Measurements from ENCODE around the gene ATXN1. TPM values are rescaled to one million over a fixed set of nuclear protein-coding genes. Genes with fewer than 3 reads are reported as not detected.

The ATXN1 gene
- total and polyA plus RNA-seq, 2 of the 8 experiments (the other 6 are each of a cell fraction or from before 2014, with no cell fraction given) = 1.6 to 4.0 TPM

DNA sequence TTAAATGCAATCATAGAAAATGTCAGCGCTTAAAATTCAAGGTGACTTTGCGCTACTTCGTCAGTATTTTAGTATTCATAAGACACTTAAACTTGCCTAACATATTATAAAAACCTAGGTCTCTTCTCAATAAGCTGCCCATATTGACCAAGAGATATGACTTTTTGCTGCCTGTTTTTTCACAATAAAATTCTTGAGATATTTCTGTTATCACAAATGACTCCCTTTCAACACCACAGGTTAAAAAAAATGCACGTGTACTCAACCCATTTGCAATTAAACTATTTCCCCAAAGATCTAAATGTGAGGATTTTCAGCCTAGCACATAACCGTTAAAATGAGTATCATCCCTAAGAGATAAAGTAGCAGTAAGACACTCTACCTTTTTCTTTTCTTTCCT, 10.7 kb downstream of the ATXN1 start:
- Histone ChIP-seq H3K9me3 (ENCODE audit: insufficient read depth in 2 of 2, low read depth in 1 of 2, low read length in 1 of 2) (no peaks in the 10 kb centered on the region), H3K27me3 (replicated peaks in 1 of 4; ENCODE audit: control insufficient read depth in 3 of 4, extremely low read depth in 1 of 4, insufficient read depth in 3 of 4, low read length in 3 of 4) (no peaks in the 10 kb centered on the region), H3K79me2 (ENCODE audit: control insufficient read depth in 1 of 2, insufficient read depth in 2 of 2, low read length in 2 of 2) (no peaks in the 10 kb centered on the region), H2AK5ac (ENCODE audit: low read depth, low read length) (no peak overlapping the region), H3K4me2 (ENCODE audit: insufficient read depth in 1 of 2, low read depth in 2 of 2, low read length in 2 of 2) (no peak overlapping the region), H4K8ac (ENCODE audit: extremely low read depth, insufficient read depth, low read length) (no peak overlapping the region), H2BK120ac (replicated peaks; ENCODE audit: low read depth, low read length) (no peak overlapping the region), H3K18ac (ENCODE audit: extremely low read depth, low read length) (no peak overlapping the region), H3K4me3 (ENCODE audit: extremely low read depth in 1 of 4, insufficient read depth in 2 of 4, low read depth in 3 of 4, low read length in 4 of 4) (no peak overlapping the region), H2AFZ (ENCODE audit: low read length) (no peak overlapping the region), H3K79me1 (ENCODE audit: low read depth, low read length) (no peaks in the 10 kb centered on the region), H2BK5ac (ENCODE audit: low read depth, low read length) (no peak overlapping the region), H3K27ac (ENCODE audit: low read depth, low read length) (no peak overlapping the region), H3K4ac (replicated peaks; ENCODE audit: insufficient read length, low read depth, low read length) (no peak overlapping the region), H4K20me1 (replicated peaks in 1 of 2; ENCODE audit: control insufficient read depth in 1 of 2, insufficient read depth in 2 of 2, low read length in 2 of 2) (no peaks in the 10 kb centered on the region), H3K14ac (ENCODE audit: insufficient read length) (no peak overlapping the region), H2BK12ac (ENCODE audit: low read depth, low read length) (no peak overlapping the region), H3K23me2 (ENCODE audit: low read depth, low read length) (no peaks in the 10 kb centered on the region; the same call in 1 of the 2 replicates), H3K23ac (ENCODE audit: insufficient read length) (no peak overlapping the region), H2BK15ac (ENCODE audit: low read length) (no peak overlapping the region), H2BK20ac (ENCODE audit: low read length) (no peak overlapping the region), H3K9ac (replicated peaks in 1 of 4; ENCODE audit: extremely low read depth in 1 of 4, low read depth in 3 of 4, low read length in 3 of 4) (no peak overlapping the region), H4K91ac (replicated peaks; ENCODE audit: insufficient read length, low read length) (no peak overlapping the region), H3K36me3 (ENCODE audit: control insufficient read depth in 2 of 4, insufficient read depth in 4 of 4, low read length in 3 of 4) (no peaks in the 10 kb centered on the region), H3K56ac (replicated peaks; ENCODE audit: insufficient read length, low read depth, low read length) (no peak overlapping the region), H3K4me1 (replicated peaks in 1 of 4; ENCODE audit: control insufficient read depth in 3 of 4, insufficient read depth in 4 of 4, low read length in 3 of 4) (no peaks in the 10 kb centered on the region; a peak in 1 of 7 replicates), H4K5ac (ENCODE audit: insufficient read length, low read depth, low read length) (no peak overlapping the region)
- WGBS, 2 experiments (ENCODE audit: extremely low coverage in 1 of 2, insufficient coverage in 1 of 2, insufficient read length in 1 of 2, insufficient replicate concordance in 2 of 2, low coverage in 1 of 2, low lambda C conversion rate in 2 of 2, missing lambda C conversion rate in 1 of 2) = 92% methylated on average over 5 of the region's 5 CpGs; no CpG with 5 or more reads in 1 of the 2 experiments
- ChIA-PET CTCF (ENCODE audit: partially characterized antibody) (interaction anchor here (1.4 to 2.2 kb wide), 3 partner anchors 11 to 35 kb away, joined by 3 to 16 read pairs (median 7); partner anchors contain the start of gene ATXN1), POLR2A (ENCODE audit: partially characterized antibody) (interaction anchor here (1.2 kb wide), 1 partner anchor 11 kb away, joined by 3 read pairs; no protein-coding TSS in a partner anchor)
- DNase-seq (ENCODE audit: low read depth in 1 of 2, low spot score in 2 of 2) (no peak), FAIRE-seq (no peak)
- no peak for TF ChIP-seq CTBP2 (IDR thresholded peaks at IDR 0.05; ENCODE audit: borderline replicate concordance, insufficient read depth, insufficient read length, low read length)
- TF ChIP-seq GTF2F1 (IDR thresholded peaks at IDR 0.05; ENCODE audit: borderline replicate concordance, low read depth, low read length) = no peak
- TF ChIP-seq RXRA (IDR thresholded peaks at IDR 0.05; ENCODE audit: insufficient read depth, low read depth, low read length) = no peak
- no peak for TF ChIP-seq BRCA1 (IDR thresholded peaks at IDR 0.05; ENCODE audit: low read depth, low read length)
- TF ChIP-seq NANOG (IDR thresholded peaks at IDR 0.05; ENCODE audit: insufficient read depth, low read depth, low read length, poor library complexity, severe bottlenecking) = no peak
- no peak for TF ChIP-seq RFX5 (IDR thresholded peaks at IDR 0.05; ENCODE audit: borderline replicate concordance, low read depth, low read length)
- TF ChIP-seq BACH1 (IDR thresholded peaks at IDR 0.05; ENCODE audit: low read length) = no peak
- no peak for TF ChIP-seq CREB1 (IDR thresholded peaks at IDR 0.05)
- no peak for TF ChIP-seq ZNF274 (IDR thresholded peaks at IDR 0.05; ENCODE audit: borderline replicate concordance, extremely low read depth, low read length)
- no peak for TF ChIP-seq KDM4A (IDR thresholded peaks at IDR 0.05; ENCODE audit: low read depth, low read length, severe bottlenecking)
- TF ChIP-seq HDAC2 (IDR thresholded peaks at IDR 0.05; ENCODE audit: borderline replicate concordance in 1 of 2, low read depth in 2 of 2, low read length in 2 of 2) = no peak
